Measurements from ENCODE around the gene AGBL1.

The AGBL1 gene

GRCh38 chr15:86968244-86968643, 888.6 kb downstream of the AGBL1 start:
- ChIA-PET POLR2A (no interaction called here), CTCF (no interaction called here)
- no peak for DNase-seq (ENCODE audit: extremely low spot score)
- no peak for TF ChIP-seq CTCF (IDR thresholded peaks at IDR 0.05; ENCODE audit: control extremely low read depth, extremely low read depth, low read depth, missing control alignments)

GRCh38 chr15:86969364-86969763, 889.7 kb downstream of the AGBL1 start:
- no peak for TF ChIP-seq CTCF (IDR thresholded peaks at IDR 0.05; ENCODE audit: control extremely low read depth, extremely low read depth, low read depth, missing control alignments)
- ChIA-PET POLR2A (no interaction called here), CTCF (no interaction called here)
- no peak for DNase-seq (ENCODE audit: extremely low spot score)

- ChIA-PET CTCF (interaction anchor here (1.1 kb wide), 1 partner anchor 10 kb away, joined by 3 read pairs; no protein-coding TSS in a partner anchor), POLR2A (no interaction called here)
- no peak for DNase-seq (ENCODE audit: extremely low spot score)
- no peak for TF ChIP-seq CTCF (IDR thresholded peaks at IDR 0.05; ENCODE audit: control extremely low read depth, extremely low read depth, low read depth, missing control alignments)
Observed at GRCh38 chr15:86973284-86973844, 893.7 kb downstream of the AGBL1 start.

- no peak for TF ChIP-seq CTCF (IDR thresholded peaks at IDR 0.05; ENCODE audit: control extremely low read depth, extremely low read depth, low read depth, missing control alignments)
- no peak for DNase-seq (ENCODE audit: extremely low spot score)
- CTCF ChIA-PET: no interaction called here
- POLR2A ChIA-PET: no interaction called here
Observed at GRCh38 chr15:86988033-86988432, 908.4 kb downstream of the AGBL1 start.

GRCh38 chr15:87021751-87022150, 942.1 kb downstream of the AGBL1 start:
- CTCF ChIA-PET: no interaction called here
- POLR2A ChIA-PET: no interaction called here
- no peak for DNase-seq (ENCODE audit: extremely low spot score)
- no peak for TF ChIP-seq CTCF (IDR thresholded peaks at IDR 0.05; ENCODE audit: control extremely low read depth, extremely low read depth, low read depth, missing control alignments)

GRCh38 chr15:87031540-87032230, 952.0 kb downstream of the AGBL1 start:
- no peak for TF ChIP-seq CTCF (IDR thresholded peaks at IDR 0.05; ENCODE audit: control extremely low read depth, extremely low read depth, low read depth, missing control alignments)
- CTCF ChIA-PET: no interaction called here
- no peak for DNase-seq (ENCODE audit: extremely low spot score)
- POLR2A ChIA-PET: no interaction called here

All from GM10248 (cell line).